ACHN (cell line): ENCODE measurements around the gene CUL7.
"Not testable (repeated sequence)": the region's sequence is repeated elsewhere in the genome, so short reads cannot be mapped to it uniquely, and the experiment has no call there.

ENCODE experiments used
- DNase-seq: peaks from one replicate; pipeline ENCODE4 v3.0.0-alpha.2; 2015
- in situ Hi-C: cut with HindIII; loops from 2 replicates; pipeline ENCODE4 v1.10.0; 2017; ENCODE audit warnings: low sequenced_read_pairs, low pct_ligation_motif_present, low pct_unique_long_range_greater_than_20kb

The CUL7 gene

DNA sequence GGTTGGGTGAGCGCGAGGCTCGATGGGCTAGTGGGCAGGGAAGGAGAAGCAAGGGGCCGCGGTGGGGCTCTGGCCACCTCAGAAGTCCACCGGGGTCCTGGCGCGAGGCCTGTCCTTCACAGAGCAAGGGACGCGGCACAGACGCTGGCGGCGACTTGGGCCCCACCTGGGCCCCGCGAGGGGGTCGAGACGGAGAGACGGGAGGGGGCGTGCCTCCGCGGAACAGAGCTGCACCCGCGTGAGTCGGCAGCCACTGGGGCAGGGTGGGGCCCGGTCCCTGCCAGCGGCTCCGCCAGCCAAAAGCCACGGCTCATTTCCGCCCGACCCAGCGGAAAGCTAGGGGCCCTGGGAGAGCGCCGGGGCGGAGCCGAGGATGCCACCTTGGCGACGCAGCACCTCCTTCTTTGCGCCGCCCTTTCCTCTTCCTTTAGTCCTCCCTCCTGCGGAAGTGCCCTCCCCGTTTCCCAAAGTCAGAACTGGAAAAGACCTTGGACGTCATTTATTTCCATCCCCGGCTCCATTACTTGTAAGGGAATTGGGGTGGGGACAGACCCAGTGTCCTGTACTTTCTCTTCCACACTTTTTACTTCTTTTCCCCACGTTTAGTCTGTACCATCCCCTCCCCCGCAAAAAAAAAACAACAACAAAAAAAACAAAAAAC is at the start of gene CUL7:
Gene CUL7 (minus strand): TSS at position 307 of the 661 bp plus-strand sequence. CDS start 1,063 bp downstream, outside the sequence.
- in situ Hi-C loops: no loop called here
- DNase-seq: peak; percentile 94

DNA sequence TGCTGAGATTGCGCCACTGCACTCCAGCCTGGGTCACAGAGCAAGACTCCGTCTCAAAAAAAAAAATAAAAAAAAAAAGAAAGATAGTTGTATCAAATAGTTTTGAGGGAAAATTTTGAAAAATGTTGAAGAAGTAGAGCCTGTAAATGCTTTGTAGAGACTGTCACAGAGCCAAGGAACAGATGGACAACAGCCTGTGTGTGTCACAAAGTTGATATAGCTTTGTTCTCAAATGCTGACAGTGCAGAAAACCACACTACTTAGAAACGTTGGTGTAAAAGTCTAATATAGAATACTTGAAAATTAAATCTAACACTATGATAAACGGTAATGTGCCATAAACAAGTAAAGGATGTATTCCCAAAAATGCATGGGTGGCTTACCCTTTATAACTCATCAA is 47.8 kb upstream of the CUL7 start:
- in situ Hi-C loops: no loop called here
- DNase-seq: no peak

DNA sequence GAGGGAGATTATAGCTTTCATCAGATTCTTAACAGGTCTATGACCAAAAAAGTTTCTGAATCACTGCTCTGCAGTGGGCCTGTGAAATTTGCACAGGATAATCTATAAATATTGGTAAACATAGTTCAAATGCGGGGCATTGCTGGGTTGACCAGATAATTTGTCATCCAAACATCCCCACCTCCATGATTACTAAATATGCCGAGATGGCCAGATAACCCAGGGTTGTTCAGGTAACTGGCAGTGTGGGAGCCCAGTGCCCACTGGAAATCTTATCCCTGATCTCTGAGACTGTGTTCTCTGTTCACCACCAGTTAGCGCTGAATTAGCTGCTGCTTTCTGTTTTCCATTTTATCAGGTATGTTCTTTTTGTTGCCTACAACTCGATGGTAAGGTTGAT is 43.9 kb upstream of the CUL7 start:
- in situ Hi-C loops: no loop called here
- DNase-seq: no peak

DNA sequence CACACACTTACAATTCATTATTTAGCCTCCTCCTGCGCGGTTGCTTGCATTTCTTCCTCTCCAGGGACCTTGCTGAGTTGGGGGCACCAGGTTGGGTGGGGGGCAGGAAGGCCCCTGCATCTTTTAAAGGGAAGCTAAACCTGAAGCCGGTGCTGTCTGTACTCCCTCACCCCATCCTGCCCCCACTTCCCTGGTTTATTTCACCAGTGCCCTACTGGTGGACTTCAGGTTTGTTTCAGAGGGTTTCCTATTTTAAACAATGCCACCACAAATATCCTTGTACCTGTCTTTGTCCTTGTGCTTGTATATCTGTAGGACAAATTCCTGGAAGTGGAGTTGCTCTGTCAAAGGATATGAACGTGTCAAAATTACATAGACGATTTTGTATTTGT is 43.4 kb upstream of the CUL7 start:
- in situ Hi-C loops: no loop called here
- DNase-seq: peak; percentile 9

DNA sequence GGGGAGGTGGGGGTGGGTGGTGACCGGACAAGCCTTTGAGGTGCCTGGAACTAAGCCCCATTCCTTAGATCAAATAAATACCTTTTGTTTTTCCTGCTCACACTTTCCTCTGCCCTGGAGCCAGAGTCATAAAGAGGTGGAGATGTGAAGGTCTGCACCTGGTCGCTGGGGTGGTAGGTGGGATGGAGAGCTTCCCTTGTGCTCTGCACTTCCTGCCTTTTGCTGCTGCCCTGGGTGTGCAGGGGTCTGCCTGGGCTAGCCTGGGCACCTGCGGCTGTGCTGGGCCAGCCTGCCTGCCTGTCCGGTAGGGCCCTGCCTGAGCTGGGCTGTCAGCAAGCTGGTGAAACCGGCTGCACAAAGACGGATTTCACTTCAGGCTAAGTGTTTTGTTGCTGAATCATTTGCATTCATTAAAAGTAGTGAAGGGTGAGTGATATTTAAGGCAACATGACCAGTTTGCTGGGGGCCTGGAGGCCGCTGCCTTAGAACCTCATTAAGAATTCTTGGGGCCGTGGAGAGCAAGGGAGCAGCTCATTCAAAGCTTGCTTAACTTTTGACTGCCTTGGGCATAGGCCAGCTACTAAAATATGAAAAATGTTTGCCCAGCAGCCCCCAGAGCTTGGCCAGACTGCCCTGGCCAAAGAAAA is 42.9 kb upstream of the CUL7 start:
- in situ Hi-C loops: no loop called here
- peak; percentile 41 for DNase-seq

DNA sequence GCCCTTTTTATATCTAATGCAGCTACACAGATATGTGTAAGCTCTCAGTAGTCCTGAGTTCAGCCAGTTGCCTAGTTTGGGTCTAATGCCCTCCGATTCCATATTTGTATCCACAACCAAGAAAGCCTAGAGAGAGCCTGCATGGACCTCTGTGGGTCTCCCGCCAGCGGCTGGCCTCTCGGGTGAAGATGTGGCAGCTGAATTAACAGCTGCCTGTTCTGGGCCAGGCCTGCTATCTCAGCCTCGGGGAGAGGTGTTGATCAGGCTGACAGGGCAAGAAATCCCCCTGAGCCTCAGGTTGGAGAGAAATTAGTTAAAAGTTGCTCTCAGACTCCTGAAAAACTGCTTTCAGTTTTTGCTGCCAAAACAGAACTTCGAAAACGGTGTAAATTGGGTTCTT is 42.3 kb upstream of the CUL7 start:
- in situ Hi-C loops: no loop called here

DNA sequence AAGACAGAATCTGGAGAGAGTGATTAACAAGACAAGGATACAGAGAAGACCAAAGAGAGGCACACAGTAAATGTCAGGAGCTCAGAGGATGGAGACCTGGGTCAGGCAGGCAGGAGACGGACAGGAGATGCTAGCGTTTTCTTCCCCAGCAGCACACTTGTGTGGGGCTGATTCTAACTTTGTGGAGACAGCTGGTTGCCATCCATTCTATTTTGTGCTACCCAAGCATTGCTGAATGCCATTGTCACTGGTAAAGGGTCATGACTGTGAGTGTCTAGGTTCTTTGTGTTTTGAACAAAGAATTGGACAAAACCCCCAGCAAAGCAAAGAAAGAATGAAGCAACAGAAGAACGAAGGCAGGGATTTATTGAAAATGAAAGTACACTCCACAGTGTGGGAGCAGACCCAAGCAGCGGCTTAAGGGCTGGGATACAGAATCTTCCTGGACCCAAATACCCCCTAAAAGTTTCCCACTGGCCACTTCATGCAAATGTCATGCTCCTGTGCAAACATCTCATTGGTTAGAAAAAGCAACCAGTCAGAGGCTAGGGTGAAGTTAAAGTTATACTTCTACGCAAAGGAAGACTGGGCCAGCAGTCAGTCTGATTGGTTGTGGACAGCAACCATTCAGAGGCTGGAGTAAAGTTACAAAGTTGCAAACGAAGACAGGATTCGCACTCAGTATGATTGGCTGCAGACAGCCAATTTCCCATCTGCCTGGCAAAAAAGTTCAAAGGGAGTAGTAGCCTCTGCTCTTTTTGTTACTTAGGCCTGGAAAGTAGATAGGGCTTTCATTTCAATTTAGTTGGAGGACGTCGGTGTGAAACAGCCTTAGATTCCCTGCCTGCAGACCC is 40.0 kb upstream of the CUL7 start:
- DNase-seq: peak; percentile 87
- in situ Hi-C loops: no loop called here

More for the DNA sequence above, 42.3 kb upstream of the CUL7 start:
- no peak for DNase-seq

DNA sequence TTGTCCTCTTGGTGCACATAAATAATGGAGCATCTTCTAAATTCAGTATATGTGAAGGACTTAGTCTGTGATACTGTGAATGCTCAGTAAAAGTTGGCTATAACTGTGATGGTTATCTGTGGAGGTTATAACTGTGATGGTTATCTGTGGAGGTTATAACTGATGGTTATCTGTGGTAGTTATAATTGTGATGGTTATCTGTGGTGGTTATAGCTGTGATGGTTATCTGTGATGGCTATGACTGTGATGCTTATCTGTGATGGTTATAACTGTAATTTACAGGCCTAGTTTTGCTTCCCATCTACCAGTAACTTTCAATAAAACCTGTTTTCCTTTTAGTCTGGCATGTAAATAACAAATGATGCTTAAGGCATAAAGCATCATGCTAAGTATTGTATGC is 39.0 kb upstream of the CUL7 start:
- in situ Hi-C loops: no loop called here
- no peak for DNase-seq

DNA sequence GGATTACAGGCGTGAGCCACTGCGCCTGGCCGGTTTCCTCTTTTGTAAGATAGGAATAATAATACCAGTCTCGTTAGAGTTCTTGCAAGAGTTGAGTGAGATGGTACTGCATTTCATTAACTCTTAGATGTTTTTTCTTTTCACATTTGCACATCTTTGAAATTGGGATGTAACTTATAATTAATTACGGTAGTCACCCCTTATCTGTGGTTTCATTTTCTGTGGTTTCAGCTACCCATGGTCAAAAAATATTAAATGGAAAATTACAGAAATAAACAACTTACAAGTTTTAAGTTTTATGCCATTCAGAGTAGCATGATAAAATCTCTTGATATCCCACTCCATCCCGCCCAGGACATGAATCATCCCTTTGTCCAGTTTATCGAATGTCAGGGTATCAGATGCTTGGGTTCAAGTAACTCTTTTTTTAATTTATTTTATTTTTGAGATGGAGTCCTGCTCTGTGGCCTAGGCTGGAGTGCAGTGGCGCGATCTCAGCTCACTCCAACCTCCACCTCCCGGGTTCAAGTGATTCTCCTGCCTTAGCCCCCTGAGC is 37.9 kb upstream of the CUL7 start:
- no peak for DNase-seq
- in situ Hi-C loops: no loop called here

DNA sequence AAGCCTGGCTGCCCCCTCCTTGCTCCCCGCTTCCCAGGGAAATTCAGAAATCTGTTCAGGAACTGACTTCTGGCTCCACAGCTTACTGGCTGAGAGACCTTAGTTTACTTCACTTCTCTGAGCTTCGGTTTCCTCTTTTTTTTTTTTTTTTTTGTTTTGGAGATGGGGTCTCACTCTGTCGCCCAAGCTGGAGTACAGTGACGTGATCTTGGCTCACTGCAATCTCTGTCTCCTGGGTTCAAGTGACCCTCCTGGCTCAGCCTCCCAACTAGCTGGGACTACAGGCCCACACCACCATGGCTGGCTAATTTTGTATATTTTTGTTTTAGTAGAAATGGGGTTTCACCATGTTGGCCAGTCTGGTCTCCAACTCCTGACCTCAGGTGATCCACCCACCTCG is 37.4 kb upstream of the CUL7 start:
- in situ Hi-C loops: no loop called here
- DNase-seq: no peak

DNA sequence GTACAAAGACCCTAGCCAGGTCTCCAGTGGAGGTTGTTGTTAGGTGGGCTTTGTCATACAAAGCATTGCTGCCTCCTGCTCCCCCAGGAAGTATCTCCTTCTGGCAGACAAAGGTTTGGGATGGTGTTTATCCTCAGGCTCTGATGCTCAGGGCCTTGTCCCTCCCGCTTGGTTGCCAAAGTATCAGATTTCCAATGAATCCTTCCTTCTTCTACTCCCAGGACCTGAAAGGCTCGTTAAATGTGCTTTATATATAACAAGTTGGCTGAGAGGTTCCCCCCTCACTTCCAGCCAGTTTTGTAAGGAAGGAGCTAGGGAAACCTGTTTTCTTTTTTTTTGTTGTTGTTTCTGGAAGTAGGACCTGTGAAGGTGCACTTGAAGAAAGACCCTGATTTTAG is 36.9 kb upstream of the CUL7 start:
- no peak for DNase-seq
- in situ Hi-C loops: no loop called here

DNA sequence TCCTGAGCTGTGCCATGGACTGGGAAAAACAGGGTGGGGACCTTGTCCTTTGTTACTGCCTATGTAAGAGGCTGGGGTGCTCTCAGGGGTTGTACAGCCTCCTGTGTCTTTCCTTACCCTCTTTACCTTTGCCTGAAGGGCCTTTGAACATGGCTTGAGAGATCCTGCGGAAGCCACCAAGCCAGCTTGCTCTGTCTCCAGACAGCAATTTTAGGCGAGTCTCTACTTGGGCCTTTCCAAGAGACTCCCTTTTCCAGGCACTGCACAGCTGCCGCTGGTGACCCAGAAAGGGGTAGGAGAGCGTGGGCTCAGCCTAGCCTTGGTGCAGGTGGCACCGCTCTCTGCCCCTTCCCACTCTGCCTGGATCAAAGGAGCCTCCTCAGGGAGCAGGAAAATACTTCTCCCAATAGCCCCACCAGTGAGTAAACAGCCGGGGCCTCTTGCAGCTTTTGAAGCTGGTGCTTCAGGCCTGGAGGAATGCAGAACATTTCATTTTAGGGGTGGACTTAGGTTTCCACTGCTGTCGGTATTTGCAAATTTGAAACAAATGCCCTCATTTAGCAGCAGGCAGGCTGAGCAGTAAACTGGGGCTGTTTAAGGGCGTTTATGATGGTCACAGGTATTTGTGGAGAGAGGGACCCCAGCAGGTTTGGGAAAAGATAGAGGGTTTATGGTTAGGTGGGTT is 36.4 kb upstream of the CUL7 start:
- no peak for DNase-seq
- in situ Hi-C loops: no loop called here

DNA sequence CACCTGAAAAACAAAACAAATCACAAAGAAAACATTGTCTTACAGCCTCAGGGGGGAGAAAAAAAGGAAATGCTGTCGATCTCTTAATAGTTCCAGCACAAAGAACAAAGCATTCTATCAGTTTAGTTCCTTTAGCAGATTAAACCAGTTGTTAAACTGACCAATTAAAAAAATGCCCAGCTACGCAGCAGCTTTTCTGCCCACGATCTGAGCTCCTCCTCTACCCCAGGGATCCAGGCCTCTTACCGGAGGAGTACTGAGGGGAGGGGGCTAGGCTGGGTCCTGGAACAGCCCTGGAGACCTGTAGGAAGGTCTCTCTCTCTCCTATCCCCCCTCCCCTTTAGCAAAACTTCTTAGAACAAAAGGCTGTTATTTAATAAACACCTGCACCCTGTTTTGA is 35.8 kb upstream of the CUL7 start:
- in situ Hi-C loops: no loop called here
- no peak for DNase-seq

DNA sequence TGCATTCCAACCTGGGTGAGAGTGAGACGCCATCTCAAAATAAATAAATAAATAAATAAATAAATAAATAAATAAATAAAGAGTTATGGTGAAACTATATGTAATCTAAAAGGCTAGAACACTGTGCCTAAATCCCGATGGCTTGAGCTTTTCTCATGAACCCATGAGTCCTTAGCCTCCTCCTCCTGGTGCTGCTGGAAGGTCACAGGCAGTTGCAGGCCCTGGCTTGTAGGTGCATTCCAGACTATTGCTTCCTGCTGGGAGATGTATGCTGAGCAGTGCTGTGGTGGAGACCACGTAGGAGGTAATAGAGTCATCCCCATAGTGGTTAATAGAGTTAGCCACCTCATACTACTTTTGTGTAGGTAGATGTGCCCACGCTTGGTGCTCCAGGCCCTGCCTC is 35.0 kb upstream of the CUL7 start:
- in situ Hi-C loops: no loop called here
- DNase-seq: no peak

DNA sequence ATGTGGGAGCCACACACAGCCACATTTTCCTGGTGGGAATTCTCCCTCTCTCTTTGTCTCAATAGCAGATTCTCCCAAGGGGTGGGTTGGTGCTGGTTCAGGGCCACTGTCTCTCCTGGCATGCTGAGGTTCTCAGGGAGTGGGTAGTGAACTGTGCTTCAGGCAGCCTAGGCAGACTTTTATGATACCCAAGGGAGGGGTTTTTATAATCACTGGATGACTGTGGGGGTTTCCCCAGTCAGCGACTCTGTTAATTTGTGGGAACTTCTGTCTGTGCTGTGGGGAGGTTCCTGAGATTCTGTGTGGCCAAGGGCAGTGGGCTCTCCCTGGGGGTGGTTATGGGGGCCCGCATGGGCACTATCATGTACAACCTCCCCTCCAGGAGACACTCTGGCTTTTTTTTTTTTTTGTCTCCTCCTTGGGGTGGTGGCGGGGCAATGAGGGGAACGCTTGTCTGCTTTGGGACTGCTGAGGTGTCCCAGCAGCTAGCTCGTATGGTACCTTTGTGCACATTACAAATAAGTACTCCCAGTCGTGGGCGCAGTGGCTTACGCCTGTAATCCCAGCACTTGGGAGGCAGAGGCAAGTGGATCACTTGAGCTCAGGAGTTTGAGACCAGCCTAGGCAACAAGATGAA is 32.5 kb upstream of the CUL7 start:
- in situ Hi-C loops: no loop called here
- no peak for DNase-seq

DNA sequence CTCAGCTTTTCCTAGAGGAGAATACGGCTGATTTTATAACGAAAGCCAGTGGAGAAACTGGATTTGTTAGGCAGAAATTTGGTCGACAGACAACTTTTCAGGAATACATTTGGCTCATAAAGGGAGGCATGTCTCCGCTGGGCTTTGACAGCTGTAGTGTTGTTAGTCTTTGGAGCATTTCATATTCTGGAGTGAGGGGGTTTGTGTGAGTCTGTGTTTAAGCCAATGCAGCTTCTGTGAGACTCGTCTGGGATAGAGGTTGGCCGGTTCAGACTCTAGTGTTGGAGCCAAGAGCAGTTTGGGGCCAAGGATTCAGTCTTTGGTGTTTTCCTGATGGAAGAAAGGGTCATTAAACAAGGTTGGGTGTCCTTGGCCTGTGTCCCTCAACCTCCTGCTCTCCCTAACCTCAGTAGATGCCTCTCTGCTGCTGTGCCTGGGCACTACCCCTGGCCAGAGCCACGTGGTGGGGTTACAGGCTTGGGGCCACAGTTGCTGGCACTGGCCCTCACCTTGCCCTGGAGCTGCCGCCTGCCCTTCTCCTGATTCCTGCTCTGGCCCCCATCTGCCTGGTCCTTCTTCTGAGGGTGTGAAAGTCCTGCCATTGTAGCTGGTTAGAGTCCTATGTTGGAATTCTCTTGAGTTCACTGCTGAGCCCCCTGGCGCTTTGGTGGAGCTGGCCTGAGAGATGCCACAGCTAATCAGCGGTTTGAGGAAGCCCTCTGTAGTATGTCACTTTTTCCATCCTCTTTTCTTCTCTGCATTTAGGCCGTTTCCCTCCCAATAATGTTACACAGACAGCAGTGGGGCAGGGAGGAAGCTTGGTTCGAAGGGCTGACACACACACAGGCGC is 29.4 kb upstream of the CUL7 start:
- no peak for DNase-seq
- in situ Hi-C loops: no loop called here

DNA sequence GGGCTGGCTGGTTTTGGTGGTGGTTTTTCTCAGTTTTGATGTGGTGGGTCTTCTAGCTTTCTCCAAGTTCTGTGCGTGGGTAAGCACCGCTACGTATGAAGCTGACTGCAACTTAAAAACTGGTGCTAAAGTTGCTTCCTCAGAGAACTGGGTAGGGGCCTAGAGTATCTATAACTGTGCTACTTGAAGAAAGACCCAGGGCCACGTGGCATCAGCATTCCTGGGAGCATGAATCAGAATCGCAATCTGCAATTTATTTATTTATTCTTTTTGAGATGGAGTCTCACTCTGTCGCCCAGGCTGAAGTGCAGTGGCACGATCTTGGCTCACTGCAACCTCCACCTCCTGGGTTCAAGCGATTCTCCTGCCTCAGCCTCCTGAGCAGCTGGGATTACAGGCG is 28.3 kb upstream of the CUL7 start:
- in situ Hi-C loops, DNase-seq: not testable (repeated sequence)

DNA sequence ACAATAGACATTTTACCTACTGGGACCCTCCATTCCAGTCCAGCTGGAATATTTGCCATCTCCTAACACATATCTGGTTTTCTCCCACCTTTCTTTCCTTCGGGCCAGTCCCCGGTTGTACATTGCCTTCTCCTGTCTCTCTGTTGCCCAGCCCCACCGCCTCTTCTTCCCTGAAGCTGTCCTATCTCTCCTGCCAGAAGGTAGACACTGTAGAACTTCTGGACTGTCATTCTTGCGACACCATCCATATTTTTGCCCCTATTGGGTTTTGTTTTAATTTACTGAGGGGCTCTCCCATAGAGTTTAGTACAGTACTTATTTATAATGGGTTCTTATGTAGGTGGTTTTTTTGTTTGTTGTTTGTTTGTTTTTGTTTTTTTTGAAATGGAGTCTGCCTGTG is 27.4 kb upstream of the CUL7 start:
- in situ Hi-C loops: no loop called here
- DNase-seq: no peak
